ENCODE data around the gene SLC39A12. TPM values are rescaled to one million over a fixed set of nuclear protein-coding genes. Genes with fewer than 3 reads are reported as not detected.
"Not testable (repeated sequence)": the region's sequence is repeated elsewhere in the genome, so short reads cannot be mapped to it uniquely, and the experiment has no call there.

Gene SLC39A12
- total RNA-seq, 1 donor, result not detected

- no peak for TF ChIP-seq CTCF (IDR thresholded peaks at IDR 0.05; ENCODE audit: insufficient read depth, low read length)
- no peak overlapping the region for H3K4me3 ChIP-seq (ENCODE audit: low read depth, low read length)
Observed at GRCh38 chr10:17923728-17924127, 28.0 kb upstream of the SLC39A12 start.

GRCh38 chr10:17943033-17943745 is 8.5 kb upstream of the SLC39A12 start:
- no peak overlapping the region for H3K4me3 ChIP-seq (ENCODE audit: low read depth, low read length)
- no peak for TF ChIP-seq CTCF (IDR thresholded peaks at IDR 0.05; ENCODE audit: insufficient read depth, low read length)
- no peak for DNase-seq (ENCODE audit: low read depth)

More at GRCh38 chr10:17923728-17924127, 28.0 kb upstream of the SLC39A12 start:
- DNase-seq (ENCODE audit: low read depth), result peak; percentile 97

- not testable (repeated sequence) for DNase-seq (ENCODE audit: low read depth); H3K4me3 ChIP-seq (ENCODE audit: low read depth, low read length)
Observed at GRCh38 chr10:17950269-17950668, 1.4 kb upstream of the SLC39A12 start.

- DNase-seq (ENCODE audit: low read depth), result no peak
- TF ChIP-seq CTCF (IDR thresholded peaks at IDR 0.05; ENCODE audit: insufficient read depth, low read length), result no peak
- no peak overlapping the region for H3K4me3 ChIP-seq (ENCODE audit: low read depth, low read length)
Observed at GRCh38 chr10:17950726-17951125, 992 bp upstream of the SLC39A12 start.

- DNase-seq (ENCODE audit: low read depth); H3K4me3 ChIP-seq (ENCODE audit: low read depth, low read length): not testable (repeated sequence)
Observed at GRCh38 chr10:17954372-17954771, 2.7 kb downstream of the SLC39A12 start.

GRCh38 chr10:17954861-17955260 is 3.1 kb downstream of the SLC39A12 start:
- H3K4me3 ChIP-seq (ENCODE audit: low read depth, low read length), result no peak overlapping the region
- peak; percentile 13 for DNase-seq (ENCODE audit: low read depth)
- TF ChIP-seq CTCF (IDR thresholded peaks at IDR 0.05; ENCODE audit: insufficient read depth, low read length), result no peak

- TF ChIP-seq CTCF (IDR thresholded peaks at IDR 0.05; ENCODE audit: insufficient read depth, low read length), result no peak
- no peak overlapping the region for H3K4me3 ChIP-seq (ENCODE audit: low read depth, low read length)
- DNase-seq (ENCODE audit: low read depth), result no peak
Observed at GRCh38 chr10:17958049-17958448, 6.3 kb downstream of the SLC39A12 start.

GRCh38 chr10:17959870-17960269 is 8.2 kb downstream of the SLC39A12 start:
- no peak for TF ChIP-seq CTCF (IDR thresholded peaks at IDR 0.05; ENCODE audit: insufficient read depth, low read length)
- no peak for DNase-seq (ENCODE audit: low read depth)
- no peak overlapping the region for H3K4me3 ChIP-seq (ENCODE audit: low read depth, low read length)
